Measurements from ENCODE around the gene HDAC4.

DNA sequence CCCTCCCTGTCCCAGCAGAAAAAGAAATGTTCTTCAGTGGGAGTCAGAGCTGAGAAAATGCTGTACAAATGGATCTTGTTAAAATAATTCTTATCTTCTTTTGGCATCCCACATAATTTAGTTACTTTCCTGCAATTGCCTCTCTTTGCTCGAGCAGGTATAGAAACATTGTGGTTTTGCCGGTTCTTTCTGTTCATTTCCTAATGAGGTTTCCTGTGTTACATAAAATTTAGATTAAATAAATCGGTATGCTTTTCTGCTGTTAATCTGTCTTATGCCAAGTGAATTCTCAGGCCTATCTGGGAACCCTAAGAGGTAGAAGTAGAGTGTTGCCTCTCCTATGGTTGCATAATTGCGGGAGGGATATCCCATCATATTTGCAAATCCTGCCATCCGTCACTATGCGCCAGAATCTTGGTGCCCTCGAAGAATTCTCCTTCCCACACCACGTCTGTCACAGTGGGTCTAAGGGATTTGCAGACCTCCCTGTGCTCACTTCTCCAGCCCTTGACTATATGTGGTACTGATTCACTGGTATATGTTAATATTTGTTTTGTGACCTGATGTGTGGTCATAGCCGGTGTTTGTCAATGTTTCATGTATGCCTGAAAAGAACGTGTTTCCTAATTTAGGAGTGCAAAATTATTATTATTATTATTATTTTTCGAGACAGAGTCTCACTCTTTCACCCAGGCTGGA, 12.2 kb upstream of the HDAC4 start:
- TF ChIP-seq, protein P1, sequence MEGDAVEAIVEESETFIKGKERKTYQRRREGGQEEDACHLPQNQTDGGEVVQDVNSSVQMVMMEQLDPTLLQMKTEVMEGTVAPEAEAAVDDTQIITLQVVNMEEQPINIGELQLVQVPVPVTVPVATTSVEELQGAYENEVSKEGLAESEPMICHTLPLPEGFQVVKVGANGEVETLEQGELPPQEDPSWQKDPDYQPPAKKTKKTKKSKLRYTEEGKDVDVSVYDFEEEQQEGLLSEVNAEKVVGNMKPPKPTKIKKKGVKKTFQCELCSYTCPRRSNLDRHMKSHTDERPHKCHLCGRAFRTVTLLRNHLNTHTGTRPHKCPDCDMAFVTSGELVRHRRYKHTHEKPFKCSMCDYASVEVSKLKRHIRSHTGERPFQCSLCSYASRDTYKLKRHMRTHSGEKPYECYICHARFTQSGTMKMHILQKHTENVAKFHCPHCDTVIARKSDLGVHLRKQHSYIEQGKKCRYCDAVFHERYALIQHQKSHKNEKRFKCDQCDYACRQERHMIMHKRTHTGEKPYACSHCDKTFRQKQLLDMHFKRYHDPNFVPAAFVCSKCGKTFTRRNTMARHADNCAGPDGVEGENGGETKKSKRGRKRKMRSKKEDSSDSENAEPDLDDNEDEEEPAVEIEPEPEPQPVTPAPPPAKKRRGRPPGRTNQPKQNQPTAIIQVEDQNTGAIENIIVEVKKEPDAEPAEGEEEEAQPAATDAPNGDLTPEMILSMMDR (IDR thresholded peaks at IDR 0.05): no peak
- TF ChIP-seq POLR2A (IDR thresholded peaks at IDR 0.05): no peak
